Kidney epithelial cell (primary cell): ENCODE measurements around the gene CXorf66. TPM values are rescaled to one million over a fixed set of nuclear protein-coding genes. Genes with fewer than 3 reads are reported as not detected.
"Not testable (repeated sequence)": the region's sequence is repeated elsewhere in the genome, so short reads cannot be mapped to it uniquely, and the experiment has no call there.

Experiments used
- DNase-seq: peaks from one replicate; pipeline ENCODE4 v3.0.0-alpha.2; 2010; ENCODE audit warnings: low read depth
- H3K27me3 ChIP-seq: 2 replicates; pipeline ENCODE4 v1.6.0; 2011; ENCODE audit warnings: low read length; ENCODE audit not compliant: control insufficient read depth, insufficient read depth
- H3K36me3 ChIP-seq: 2 replicates; pipeline ENCODE4 v1.5.1; 2011; ENCODE audit warnings: low read length; ENCODE audit not compliant: control insufficient read depth, insufficient read depth
- H3K4me3 ChIP-seq: 2 replicates; pipeline ENCODE4 v1.5.1; 2011; ENCODE audit warnings: low read depth, mild to moderate bottlenecking, control low read depth, low read length
- CTCF ChIP-seq: IDR thresholded peaks from 2 replicates; pipeline ENCODE4 v1.5.1; 2011; ENCODE audit warnings: mild to moderate bottlenecking, moderate library complexity, low read length, control low read depth, inconsistent platforms; ENCODE audit not compliant: insufficient read depth, poor library complexity, severe bottlenecking
- total RNA-seq: library from RNA; depleted of rRNA; stranded (reverse); fragments of >200 nt; gene quantifications from 2 replicates; pipeline ENCODE4 v1.2.3, GENCODE V29; 2015

Gene CXorf66
- total RNA-seq, 1 donor from 2014 or later, result not detected

DNA sequence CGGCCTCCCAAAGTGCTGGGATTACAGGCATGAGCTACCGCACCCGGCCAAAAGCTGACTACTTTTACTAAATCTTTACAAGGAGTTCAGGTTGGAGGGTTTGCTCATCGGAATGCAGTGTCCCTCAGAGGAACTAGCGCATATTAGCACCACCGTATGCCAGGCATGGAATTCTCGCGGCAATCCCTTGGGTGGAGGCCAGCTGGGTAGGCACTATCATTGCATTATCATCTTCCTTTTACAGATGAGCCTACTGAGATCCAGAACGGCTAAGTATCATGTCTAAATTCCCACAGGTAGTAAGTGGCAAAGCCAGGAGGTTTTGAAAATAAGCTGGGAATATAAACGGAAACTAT, 6.1 kb upstream of the CXorf66 start:
- H3K27me3 ChIP-seq, result no peaks in the 10 kb centered on the region
- no peaks in the 10 kb centered on the region for H3K36me3 ChIP-seq
- no peak for DNase-seq
- no peak overlapping the region for H3K4me3 ChIP-seq
- no peak for TF ChIP-seq CTCF

DNA sequence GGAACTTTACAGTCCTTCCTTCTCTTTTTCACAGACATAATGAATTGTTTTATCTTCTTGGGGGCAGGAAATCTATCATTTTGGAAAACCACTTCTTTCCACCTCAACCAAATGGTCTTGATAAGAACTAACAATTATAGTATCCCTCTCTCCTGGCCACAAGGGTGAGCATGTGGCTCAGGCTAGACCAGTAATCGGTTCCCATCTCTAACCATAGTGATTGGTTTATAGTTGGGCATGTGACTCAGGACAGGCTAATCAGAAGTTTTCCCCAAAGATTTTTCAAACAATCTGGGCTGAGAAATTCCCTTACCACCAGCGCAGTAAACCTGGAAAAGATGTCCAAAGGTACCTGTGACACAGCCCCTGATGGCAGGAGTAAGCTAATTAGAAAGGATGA, 4.0 kb upstream of the CXorf66 start:
- DNase-seq, result no peak
- no peak overlapping the region for H3K4me3 ChIP-seq
- no peak for TF ChIP-seq CTCF
- H3K36me3 ChIP-seq, result no peaks in the 10 kb centered on the region
- H3K27me3 ChIP-seq, result no peaks in the 10 kb centered on the region

- Histone ChIP-seq H3K4me3 (no peak overlapping the region), H3K27me3 (no peaks in the 10 kb centered on the region), H3K36me3 (no peaks in the 10 kb centered on the region)
- no peak for TF ChIP-seq CTCF
- DNase-seq, result no peak
These were observed 2.4 kb upstream of the CXorf66 start for GRCh38 chrX:139967750-139968149.

GRCh38 chrX:139967300-139967699, 2.0 kb upstream of the CXorf66 start:
- Histone ChIP-seq H3K4me3 (no peak overlapping the region), H3K36me3 (no peaks in the 10 kb centered on the region), H3K27me3 (no peaks in the 10 kb centered on the region)
- TF ChIP-seq CTCF, result peak; percentile 6
- no peak for DNase-seq

DNA sequence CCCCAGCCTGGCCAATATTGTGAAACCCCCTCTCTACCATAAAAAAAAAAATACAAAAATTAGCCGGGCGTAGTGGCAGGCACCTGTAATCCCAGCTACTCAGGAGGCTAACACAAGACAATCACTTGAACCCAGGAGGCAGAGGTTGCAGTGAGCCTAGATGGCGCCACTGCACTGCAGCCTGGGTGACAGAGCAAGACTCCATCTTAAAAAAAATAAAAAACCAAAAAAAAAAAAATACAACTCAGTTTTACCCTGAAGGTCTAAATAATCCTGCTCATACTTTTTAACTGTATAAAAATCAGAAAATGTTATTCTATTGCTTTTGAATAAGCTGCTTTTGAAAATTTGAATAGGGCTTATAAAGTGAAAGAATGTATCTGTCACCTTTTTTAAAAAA, 838 bp upstream of the CXorf66 start:
- not testable (repeated sequence) for DNase-seq, H3K27me3 ChIP-seq, H3K36me3 ChIP-seq, H3K4me3 ChIP-seq
- TF ChIP-seq CTCF, result peak; percentile 26

GRCh38 chrX:139961091-139961490, 4.2 kb downstream of the CXorf66 start:
- H3K27me3 ChIP-seq, DNase-seq, H3K36me3 ChIP-seq, H3K4me3 ChIP-seq: not testable (repeated sequence)
